Activated CD8-positive, alpha-beta memory T cell treated with anti-CD3 and anti-CD28 coated beads, Interleukin-2, amount 50 U/mL, for 48 hours (primary cell): ENCODE measurements around the gene PRDM13.
"Not testable (repeated sequence)": the region's sequence is repeated elsewhere in the genome, so short reads cannot be mapped to it uniquely, and the experiment has no call there.

ENCODE experiments used
- DNase-seq: peaks from one replicate; pipeline ENCODE4 v3.0.0-alpha.2; 2020

The PRDM13 gene

DNA sequence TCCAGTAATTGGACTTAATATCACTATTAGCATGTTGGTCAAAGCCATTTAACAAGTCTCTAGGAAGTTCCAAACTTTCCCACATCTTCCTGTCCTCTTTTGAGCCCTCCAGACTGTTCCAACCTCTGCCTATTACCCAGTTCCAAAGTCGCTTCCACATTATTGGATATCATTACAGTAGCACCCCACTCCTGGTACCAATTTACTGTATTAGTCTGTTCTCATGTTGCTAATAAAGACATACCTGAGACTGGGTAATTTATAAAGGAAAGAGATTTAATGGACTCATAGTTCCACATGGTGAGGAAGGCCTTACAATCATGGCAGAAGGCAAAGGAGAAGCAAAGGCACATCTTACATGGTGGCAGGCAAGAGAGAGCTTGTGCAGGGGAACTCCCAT, 31.7 kb downstream of the PRDM13 start:
- DNase-seq: not testable (repeated sequence)

DNA sequence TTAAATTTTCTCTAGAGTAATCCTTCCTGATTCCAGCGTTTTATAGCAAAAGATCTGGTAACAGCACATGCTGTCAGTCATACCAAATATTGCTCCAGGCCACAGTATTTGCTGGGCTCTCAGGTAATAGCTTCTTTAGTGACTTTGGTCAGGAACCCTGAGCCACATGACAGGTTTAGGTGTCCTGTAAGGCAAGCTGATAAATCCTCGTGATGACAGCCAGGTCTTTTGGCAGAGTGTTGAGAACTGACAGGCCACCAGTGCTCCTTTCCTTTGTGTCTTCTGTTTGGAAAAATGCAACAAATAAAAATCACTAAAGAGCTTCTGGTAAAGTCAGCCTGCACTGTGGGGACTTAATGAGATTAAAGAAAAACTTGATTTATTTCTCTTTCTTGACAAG, 34.6 kb downstream of the PRDM13 start:
- DNase-seq: no peak

DNA sequence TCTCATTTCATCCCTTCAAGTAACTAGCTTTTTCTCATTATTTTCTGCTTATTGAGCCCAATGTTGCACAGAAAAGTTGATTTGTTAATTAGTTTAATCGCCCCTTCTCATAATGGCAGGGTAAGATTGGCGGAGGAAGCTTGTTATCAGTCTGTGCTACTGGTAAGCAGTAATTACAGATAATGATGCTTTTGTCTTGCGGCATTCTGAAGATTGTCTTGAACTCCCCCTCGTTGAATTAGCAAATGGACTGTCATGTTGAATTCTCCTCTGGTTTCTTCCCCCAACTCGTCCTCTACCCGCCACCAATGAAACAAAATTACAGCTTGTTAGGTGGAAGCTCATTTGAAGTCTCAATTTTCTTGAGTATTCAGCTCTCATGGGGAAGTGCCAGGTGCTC, 39.4 kb downstream of the PRDM13 start:
- no peak for DNase-seq

DNA sequence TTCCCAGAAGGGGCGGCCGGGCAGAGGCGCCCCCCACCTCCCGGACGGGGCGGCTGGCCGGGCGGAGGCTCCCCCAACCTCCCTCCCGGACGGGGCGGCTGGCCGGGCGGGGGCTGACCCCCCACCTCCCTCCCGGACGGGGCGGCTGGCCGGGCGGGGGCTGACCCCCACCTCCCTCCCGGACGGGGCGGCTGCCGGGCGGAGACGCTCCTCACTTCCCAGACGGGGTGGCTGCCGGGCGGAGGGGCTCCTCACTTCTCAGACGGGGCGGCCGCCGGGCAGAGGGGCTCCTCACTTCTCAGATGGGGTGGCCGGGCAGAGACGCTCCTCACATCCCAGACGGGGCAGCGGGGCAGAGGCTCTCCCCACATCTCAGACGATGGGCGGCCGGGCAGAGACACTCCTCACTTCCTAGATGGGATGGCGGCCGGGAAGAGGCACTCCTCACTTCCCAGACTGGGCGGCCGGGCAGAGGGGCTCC, 43.5 kb downstream of the PRDM13 start:
- DNase-seq: not testable (repeated sequence)

DNA sequence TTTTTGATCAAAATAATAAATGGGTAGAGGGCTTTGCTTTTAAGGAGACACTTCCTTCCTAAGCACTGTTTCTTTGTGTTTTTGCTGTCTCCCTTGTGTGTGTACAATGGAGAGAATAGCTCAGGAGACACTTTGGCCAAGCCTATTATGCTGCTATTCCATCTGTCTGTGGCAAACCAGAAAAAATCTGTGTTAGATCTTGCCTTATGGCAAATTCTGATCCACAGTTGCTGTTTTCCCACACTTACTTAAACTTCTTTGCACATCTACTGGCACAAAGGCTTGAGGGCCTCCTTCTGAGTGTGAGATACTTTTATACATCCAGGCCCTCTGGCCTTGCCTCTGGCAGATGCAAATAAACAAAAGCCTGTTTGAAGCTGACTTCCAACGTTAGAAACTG, 53.6 kb downstream of the PRDM13 start:
- no peak for DNase-seq

DNA sequence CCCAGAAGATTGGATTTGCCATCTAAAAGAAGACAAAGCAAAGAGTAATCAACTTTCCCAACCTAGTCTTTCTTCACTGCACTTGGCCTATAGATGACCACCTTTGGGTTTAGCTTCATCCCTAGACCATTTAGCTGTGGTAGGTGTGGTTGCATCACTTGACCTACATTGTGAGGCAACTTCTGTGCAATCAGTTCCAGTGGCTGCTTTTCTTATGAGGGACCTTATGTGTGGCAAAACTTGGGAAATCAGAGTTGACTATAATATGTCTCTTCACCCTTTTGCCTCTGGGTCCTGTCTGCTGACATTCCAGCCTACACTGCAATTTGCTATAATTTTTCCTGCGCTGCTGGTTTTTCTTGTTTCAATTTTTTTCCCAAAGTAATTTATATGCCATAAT, 55.2 kb downstream of the PRDM13 start:
- DNase-seq: no peak

DNA sequence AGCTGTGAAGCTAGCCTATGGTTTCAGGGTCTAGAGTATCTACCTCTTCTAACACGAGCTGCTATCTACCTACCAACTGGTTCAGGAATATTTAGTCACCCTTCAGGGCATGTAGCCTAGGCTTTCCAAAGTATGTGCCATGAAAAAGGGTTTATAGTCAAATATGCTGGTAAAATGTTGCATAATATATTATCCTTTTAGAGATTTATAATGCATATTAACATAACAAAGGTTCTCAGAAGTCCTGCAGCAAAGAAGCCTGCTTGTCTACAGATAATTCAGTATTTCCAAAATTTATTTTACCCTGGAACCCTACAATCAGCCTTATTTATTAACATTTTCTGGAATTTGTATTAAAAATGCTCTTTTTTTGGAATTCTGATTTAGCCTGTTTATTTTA, 56.0 kb downstream of the PRDM13 start:
- no peak for DNase-seq
